ENCODE data around the gene USP21.

GRCh38 chr1:161188381-161188780 is 29.1 kb downstream of the USP21 start:
- TF ChIP-seq POLR2AphosphoS5 (IDR thresholded peaks at IDR 0.05) = no peak
- TF ChIP-seq CTCF (IDR thresholded peaks at IDR 0.05) = no peak
- no peak for TF ChIP-seq POLR2A (IDR thresholded peaks at IDR 0.05)
- no peak for TF ChIP-seq EP300 (IDR thresholded peaks at IDR 0.05)
